IPS DF 6.9 (cell line): ENCODE results near the gene FLAD1.
A peak's percentile ranks its signal among the peaks of the same experiment; 100 is the strongest.

Source experiments
- DNase-seq: peaks from one replicate; pipeline ENCODE4 v3.0.0-alpha.2; 2013; ENCODE audit warnings: low read depth, low spot score
- H3K27ac ChIP-seq: one replicate; pipeline ENCODE4 v1.5.1; 2013; ENCODE audit warnings: low read length, control low read depth
- H3K27me3 ChIP-seq: 2 replicates; pipeline ENCODE4 v1.6.1; 2013; ENCODE audit warnings: mild to moderate bottlenecking, low read length; ENCODE audit not compliant: control insufficient read depth, insufficient read depth
- H3K36me3 ChIP-seq: 2 replicates; pipeline ENCODE4 v1.6.1; 2013; ENCODE audit warnings: low read length; ENCODE audit not compliant: control insufficient read depth, insufficient read depth
- H3K4me1 ChIP-seq: 2 replicates; pipeline ENCODE4 v1.6.1; 2013; ENCODE audit warnings: low read length; ENCODE audit not compliant: control insufficient read depth, insufficient read depth
- H3K4me3 ChIP-seq: 2 replicates; pipeline ENCODE4 v1.5.1; 2013; ENCODE audit warnings: mild to moderate bottlenecking, low read length
- H3K9me3 ChIP-seq: 2 replicates; pipeline ENCODE4 v1.6.1; 2013; ENCODE audit warnings: low read length, inconsistent platforms; ENCODE audit not compliant: control insufficient read depth, insufficient read depth
- WGBS: extraction: QIAGEN DNeasy Blood & Tissue Kit; methylation state at CpG from one replicate; pipeline ENCODE4 v1.1.7; 2013; ENCODE audit warnings: mixed read lengths, missing lambda C conversion rate; ENCODE audit not compliant: insufficient read length, insufficient coverage; 5-methylcytosine and 5-hydroxymethylcytosine counted together

The FLAD1 gene

DNA sequence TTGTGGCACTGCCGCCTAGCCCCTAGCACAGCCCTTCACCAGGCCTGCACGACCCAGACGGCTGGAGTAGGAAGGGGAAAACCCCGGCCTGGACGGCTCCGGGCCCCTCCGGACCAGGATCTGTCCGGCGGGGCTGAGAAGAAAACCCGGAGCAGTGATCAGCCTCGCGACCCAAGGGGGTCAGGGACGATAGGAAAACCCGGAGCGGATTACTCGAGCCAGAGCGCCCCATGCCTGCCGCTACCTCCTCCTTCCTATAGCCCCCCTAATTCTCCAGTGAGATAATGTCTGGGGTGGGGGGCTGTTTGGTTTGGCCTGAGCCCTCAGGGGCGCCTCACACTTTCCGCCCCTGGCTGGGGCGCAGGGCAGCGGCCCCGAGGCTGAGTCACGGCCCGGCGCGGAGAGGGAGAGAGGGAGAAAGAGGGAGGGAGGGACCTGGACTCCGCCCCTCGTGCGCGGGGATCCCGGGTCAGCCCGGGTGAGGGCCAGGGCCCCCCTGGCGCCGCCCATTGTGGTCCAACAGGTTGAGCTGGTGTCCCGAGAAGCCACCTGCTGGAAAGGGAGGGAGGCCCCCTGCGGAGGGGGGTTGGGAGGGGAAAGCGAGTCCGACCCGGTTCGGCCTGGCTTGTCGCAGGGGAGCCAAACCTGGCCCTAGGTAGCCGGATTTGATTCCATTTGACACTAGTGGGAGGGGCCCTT lies 17.7 kb downstream of the FLAD1 start:
- no CpG with 5 or more reads among the region's 43 CpGs for WGBS
- H3K9me3 ChIP-seq, result no peaks in the 10 kb centered on the region
- H3K27me3 ChIP-seq, result no peaks in the 10 kb centered on the region
- no peaks in the 10 kb centered on the region for H3K36me3 ChIP-seq
- H3K4me3 ChIP-seq, result peak overlapping the region; percentile 51; the same call in 1 of the 2 replicates
- H3K4me1 ChIP-seq, result peaks cover 4% of the 10 kb centered on the region
- peak; percentile 89 for DNase-seq
- no peak overlapping the region for H3K27ac ChIP-seq

DNA sequence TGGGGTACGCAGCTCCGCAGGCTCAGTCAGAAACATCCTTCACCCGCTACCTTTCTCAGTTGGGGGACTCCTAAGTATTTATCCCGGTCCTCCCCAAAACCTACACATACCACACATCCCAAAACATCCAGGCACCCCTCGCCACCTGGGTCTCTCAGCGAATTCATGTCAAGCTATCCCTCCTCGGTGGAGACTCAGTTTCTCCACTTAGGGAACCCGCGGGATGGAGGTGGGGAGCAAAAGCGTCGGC lies 18.2 kb downstream of the FLAD1 start:
- no peaks in the 10 kb centered on the region for H3K9me3 ChIP-seq
- no peak overlapping the region for H3K27ac ChIP-seq
- peak overlapping the region; percentile 51; the same call in 1 of the 2 replicates for H3K4me3 ChIP-seq
- no peaks in the 10 kb centered on the region for H3K36me3 ChIP-seq
- no CpG with 5 or more reads among the region's 11 CpGs for WGBS
- no peak for DNase-seq
- H3K4me1 ChIP-seq, result peaks cover 4% of the 10 kb centered on the region
- H3K27me3 ChIP-seq, result no peaks in the 10 kb centered on the region

DNA sequence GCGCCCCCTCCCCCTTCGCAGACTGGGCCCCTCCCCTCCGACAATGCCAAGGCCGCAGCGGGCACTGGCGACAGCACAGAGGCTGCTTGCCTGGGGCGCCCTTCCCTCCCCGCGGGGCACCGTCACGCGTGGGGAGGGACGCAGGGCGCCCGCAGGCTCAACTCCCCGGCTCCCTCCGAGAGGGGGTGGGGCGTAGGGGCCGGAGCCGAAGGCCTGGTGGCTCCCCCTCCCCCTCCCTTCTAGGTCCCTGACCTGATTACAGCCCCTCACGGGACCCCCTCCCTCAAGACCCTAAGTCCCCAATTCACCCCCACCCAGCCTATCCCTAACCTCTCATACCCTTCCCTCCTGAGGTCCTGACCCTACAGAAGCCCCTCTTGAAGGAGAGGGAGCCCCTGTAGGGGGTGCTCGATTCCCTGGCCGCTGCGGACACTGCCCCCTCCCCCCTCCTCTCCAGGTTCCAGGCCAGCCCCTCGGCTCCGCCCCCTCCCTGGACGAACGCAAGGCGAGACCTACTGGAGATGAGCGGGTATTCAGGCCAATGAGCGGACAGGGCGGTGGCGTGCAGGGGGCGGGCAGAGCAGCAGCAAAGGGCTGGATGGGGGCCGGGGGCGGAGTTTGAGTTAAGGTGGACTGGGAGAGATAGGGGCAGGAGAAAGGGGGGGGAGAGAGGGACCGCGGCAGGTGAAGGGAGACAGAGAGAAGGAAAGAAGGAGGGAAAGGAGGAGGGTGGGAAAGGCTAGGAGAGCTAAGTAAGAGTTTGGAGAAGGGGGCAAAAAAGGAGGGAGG lies 18.7 kb downstream of the FLAD1 start:
- no peaks in the 10 kb centered on the region for H3K36me3 ChIP-seq
- no peaks in the 10 kb centered on the region for H3K9me3 ChIP-seq
- no CpG with 5 or more reads among the region's 38 CpGs for WGBS
- H3K27ac ChIP-seq, result no peak overlapping the region
- H3K4me3 ChIP-seq, result peak overlapping the region; percentile 51; the same call in 1 of the 2 replicates
- peaks cover 4% of the 10 kb centered on the region for H3K4me1 ChIP-seq
- peak; percentile 95 for DNase-seq
- H3K27me3 ChIP-seq, result no peaks in the 10 kb centered on the region

DNA sequence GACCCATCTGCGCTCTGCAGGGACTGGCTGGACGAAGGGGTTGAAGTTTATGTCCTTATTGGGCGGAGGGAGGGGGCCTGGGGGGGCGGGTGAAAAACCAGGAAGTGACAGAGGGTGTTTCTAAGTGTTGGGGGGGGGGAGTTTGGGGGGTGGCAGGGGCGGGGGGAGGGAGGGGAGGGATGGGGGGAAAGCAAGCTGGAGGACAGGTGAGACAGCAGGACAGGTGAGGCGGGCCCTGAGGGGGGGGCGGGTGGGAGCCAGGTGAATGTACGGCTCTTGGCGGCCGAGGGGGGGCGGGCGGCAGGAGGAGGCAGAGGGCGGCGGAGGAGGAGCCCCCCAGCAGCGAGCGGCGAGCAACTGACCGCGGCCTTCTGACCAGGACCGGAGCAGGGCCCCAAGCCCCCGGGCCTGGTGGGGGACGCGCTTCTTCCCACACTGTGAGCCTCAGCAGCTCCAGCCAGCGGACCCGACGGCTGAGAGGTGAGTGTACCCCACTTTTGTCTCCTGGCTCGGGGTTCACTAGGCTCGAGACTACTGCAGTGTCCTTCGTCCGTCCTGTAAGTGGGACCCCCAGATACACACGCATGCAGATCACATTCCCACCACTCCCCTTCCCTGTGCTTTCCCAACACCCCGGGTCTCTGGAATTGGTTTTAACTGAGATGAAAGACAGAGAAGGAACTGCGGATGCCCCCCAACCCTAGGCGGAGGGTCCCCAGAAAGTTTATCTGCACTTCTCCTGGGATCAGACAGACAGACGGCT lies 19.5 kb downstream of the FLAD1 start, which contains the start of gene ZBTB7B:
Gene ZBTB7B, plus strand, starts transcription at position 339 of the 763 bp plus-strand sequence. CDS start 11,859 bp downstream, outside the sequence.
- no peaks in the 10 kb centered on the region for H3K36me3 ChIP-seq
- H3K27me3 ChIP-seq, result no peaks in the 10 kb centered on the region
- WGBS, result no CpG with 5 or more reads among the region's 35 CpGs
- H3K27ac ChIP-seq, result no peak within 1 kb of the TSS
- no peak for DNase-seq
- peak within 1 kb of the TSS; percentile 81 for H3K4me3 ChIP-seq
- H3K4me1 ChIP-seq, result peaks cover 4% of the 10 kb centered on the region
- no peaks in the 10 kb centered on the region for H3K9me3 ChIP-seq

DNA sequence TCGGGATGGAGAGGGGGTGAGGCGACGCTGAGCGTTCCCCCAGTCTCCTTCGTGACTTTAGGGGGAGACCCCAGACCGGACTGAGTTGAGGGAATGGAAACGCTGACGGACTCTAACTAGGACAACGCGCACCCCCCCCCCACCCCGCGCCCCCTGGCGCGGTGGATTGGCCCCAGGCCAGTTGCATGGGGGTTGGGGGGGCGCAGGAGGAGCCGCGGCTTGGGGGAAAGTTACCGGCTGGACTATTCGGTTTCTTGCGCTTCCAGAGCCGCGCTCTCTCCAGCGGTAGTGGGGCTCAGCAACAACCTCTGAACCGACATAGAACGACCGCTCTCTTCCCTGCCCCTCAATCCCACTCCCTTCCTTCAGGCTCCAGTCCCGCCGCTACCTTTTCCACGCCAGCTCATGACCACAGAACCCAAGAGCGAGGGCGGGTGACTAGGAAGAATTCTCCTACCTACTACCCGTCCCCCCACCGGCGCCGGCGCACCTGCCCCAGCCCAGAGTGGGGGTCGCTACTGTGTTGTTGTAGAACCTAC lies 20.2 kb downstream of the FLAD1 start:
- Histone ChIP-seq H3K4me3 (peak overlapping the region; percentile 81), H3K36me3 (no peaks in the 10 kb centered on the region), H3K27ac (no peak overlapping the region), H3K27me3 (no peaks in the 10 kb centered on the region), H3K4me1 (peaks cover 7% of the 10 kb centered on the region), H3K9me3 (no peaks in the 10 kb centered on the region)
- no peak for DNase-seq
- WGBS, result no CpG with 5 or more reads among the region's 37 CpGs

DNA sequence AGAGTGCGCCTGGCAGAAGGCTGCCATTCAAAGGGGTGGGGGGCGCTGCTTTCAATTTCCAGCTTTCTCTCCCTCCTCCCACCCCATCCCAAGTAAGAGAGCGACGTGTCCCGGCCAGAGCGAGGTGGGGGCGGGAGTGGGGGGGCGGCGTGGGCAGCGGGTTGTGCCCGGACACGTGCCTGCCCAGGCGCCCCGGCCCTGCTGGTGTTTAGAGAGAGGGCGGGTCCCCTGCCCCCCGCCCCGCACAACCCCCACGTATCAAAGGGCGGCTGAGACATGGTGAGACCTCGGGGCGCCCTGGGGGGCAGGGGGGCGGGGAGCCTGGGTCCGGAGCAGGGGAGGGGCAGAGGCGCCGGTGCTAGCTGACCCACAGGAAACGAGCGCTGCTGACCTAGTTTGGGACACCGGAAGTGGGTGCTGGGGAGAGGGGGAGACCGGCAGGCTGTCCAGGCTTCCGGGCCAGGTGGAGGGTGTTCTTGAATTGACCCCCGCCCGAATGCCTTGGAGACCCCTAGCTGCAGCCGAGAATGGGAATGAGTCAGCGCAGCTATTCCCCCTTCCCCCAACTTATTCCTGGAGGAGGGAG lies 20.7 kb downstream of the FLAD1 start:
- Histone ChIP-seq H3K9me3 (no peaks in the 10 kb centered on the region), H3K36me3 (no peaks in the 10 kb centered on the region), H3K4me3 (peak overlapping the region; percentile 81; the same call in 1 of the 2 replicates), H3K4me1 (peaks cover 11% of the 10 kb centered on the region), H3K27ac (no peak overlapping the region), H3K27me3 (no peaks in the 10 kb centered on the region)
- no peak for DNase-seq
- no CpG with 5 or more reads among the region's 34 CpGs for WGBS

DNA sequence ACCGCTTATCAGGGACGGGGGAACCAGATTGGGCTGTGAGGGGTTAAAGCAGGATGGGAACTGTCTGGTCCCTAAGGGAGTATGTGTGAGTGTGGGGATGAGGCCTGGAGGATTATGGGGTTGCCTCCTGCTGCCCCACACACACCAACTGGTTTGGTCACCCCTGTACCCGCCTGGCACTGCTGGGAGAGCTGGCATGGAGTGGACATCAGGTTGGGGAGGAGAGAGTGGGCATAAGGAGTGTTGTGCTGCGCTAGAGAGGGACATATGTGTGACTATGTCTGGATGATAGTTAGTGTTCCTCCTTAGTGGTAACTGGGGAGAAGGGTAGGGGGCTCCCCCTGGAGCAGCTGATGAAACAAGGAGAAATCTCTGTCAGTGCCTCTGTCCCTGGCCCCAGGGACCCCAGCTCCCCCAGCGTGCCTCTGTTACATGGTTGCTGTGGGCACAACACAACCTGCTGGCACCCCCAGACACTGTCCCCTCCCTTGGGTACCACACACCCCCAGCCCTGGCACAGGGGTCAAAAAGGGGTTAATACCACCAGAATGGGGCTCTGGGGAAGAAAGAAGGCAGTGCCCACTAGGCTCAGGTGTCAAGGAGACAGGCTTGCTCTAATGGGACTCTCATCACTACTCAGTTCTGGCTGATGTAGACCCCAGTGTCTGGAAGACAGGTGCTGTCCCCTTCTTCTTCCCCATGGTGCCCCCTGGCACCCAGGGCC lies 21.4 kb downstream of the FLAD1 start:
- Histone ChIP-seq H3K9me3 (no peaks in the 10 kb centered on the region), H3K36me3 (no peaks in the 10 kb centered on the region), H3K4me3 (peak overlapping the region; percentile 81; the same call in 1 of the 2 replicates), H3K27me3 (no peaks in the 10 kb centered on the region), H3K27ac (no peak overlapping the region), H3K4me1 (peaks cover 15% of the 10 kb centered on the region)
- WGBS, result no CpG with 5 or more reads among the region's 5 CpGs
- no peak for DNase-seq

DNA sequence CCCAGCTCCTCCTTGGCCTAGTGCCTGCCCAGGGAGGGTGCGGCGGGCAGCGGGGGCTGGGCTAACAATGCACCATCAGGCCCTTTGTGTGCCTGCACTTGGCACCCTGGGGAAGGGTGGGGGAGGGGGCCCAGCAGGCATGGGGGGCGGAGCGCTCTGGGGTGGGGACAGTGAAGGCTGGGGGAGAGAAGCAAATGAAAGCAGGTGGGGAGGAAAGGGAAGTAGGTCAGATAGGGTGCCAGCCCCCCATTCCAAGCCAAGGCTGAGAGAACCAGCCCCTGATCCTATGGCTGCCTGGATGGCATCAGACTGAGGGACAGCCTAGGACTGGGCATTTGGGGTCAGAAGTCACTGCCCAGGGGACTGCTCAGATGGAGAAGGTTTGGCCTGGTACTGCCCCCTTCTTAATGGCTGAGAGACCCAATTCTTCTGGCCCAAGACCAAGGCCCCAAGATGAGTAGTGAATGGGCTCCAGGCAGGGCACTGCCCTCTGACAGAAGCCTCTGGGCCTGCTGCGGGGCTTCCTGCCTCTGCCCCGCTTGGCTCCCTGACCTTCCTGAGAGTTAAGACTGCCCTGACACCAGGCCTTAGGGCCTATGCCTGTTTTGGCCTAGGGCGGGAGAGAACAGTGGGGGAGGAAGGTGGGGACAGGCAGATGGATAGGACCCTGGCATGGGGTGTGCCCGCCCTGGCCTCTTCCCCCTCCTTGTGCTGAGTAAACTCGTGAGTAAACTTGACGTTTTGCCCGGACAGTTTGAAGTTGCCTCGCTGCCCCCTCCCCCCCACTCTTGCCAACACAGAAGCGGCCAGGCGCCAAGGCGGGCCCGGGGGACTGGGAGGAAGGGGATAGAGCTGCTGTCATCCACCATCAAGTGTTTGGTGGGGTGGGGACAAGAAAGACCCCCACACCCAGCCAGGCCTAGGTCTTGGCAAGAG lies 22.2 kb downstream of the FLAD1 start:
- Histone ChIP-seq H3K27ac (no peak overlapping the region), H3K9me3 (no peaks in the 10 kb centered on the region), H3K4me3 (no peak overlapping the region), H3K4me1 (peaks cover 18% of the 10 kb centered on the region), H3K36me3 (no peaks in the 10 kb centered on the region), H3K27me3 (no peaks in the 10 kb centered on the region)
- no CpG with 5 or more reads among the region's 17 CpGs for WGBS
- no peak for DNase-seq

DNA sequence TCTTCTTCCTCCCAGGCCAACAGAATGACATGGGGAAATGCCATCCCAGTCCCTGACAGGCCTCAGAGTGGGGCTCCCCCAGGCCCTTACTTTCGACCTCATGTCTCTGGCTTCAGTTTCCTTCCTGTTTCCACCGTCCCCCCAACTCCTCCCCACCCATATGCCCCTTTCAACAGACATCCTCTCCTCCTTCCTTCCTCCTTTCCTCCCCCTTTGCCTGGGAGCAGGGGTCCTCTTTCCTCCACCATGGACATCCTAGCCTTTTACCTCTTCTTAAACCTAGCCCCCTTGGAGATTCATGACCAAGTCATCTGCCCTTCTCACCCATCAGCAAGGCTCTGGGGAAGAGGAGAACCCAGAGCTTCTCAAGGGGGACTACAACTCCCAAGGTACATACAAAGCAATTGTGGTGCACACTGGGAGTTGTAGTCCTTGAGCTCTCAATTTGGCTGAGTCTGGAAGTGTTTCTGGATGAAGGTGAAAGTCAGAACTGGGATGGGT lies 23.5 kb downstream of the FLAD1 start:
- no peaks in the 10 kb centered on the region for H3K9me3 ChIP-seq
- no CpG with 5 or more reads among the region's 2 CpGs for WGBS
- H3K36me3 ChIP-seq, result no peaks in the 10 kb centered on the region
- peaks cover 20% of the 10 kb centered on the region for H3K4me1 ChIP-seq
- H3K27me3 ChIP-seq, result no peaks in the 10 kb centered on the region
- DNase-seq, result no peak
- H3K4me3 ChIP-seq, result no peak overlapping the region
- H3K27ac ChIP-seq, result no peak overlapping the region
